Fibroblast of lung (primary cell): ENCODE results near the gene PPP4R2. TPM values are rescaled to one million over a fixed set of nuclear protein-coding genes. Genes with fewer than 3 reads are reported as not detected.

Source experiments
- DNase-seq, 2 donors: peaks; one replicate each; pipeline versions ENCODE4 v3.0.0 to v3.0.0-alpha.2; 2010; ENCODE audit warnings: low read depth in 2 of 2
- H2AFZ ChIP-seq: 2 replicates; pipeline ENCODE4 v1.5.1; 2012; ENCODE audit warnings: low read length, control low read depth, inconsistent platforms
- H3K27ac ChIP-seq: 2 replicates; pipeline ENCODE4 v1.5.1; 2011; ENCODE audit warnings: low read length, control low read depth; ENCODE audit not compliant: insufficient read depth
- H3K27me3 ChIP-seq: 2 replicates; pipeline ENCODE4 v1.5.1; 2011; ENCODE audit warnings: mild to moderate bottlenecking, low read length; ENCODE audit not compliant: control insufficient read depth, insufficient read depth
- H3K36me3 ChIP-seq: 2 replicates; pipeline ENCODE4 v1.5.1; 2011; ENCODE audit warnings: low read length; ENCODE audit not compliant: control insufficient read depth, insufficient read depth
- H3K4me1 ChIP-seq: 2 replicates; pipeline ENCODE4 v1.5.1; 2011; ENCODE audit warnings: low read length; ENCODE audit not compliant: control insufficient read depth, insufficient read depth; ENCODE audit errors: extremely low read depth
- H3K4me2 ChIP-seq: 2 replicates; pipeline ENCODE4 v1.5.1; 2011; ENCODE audit warnings: low read length, control low read depth; ENCODE audit not compliant: insufficient read depth; ENCODE audit errors: extremely low read depth
- H3K4me3 ChIP-seq, 4 experiments: fragments of 200-600 bp in 1 of 4; sonication (generic) in 1 of 4; replicated peaks in 1 of 4; 2 replicates each; pipeline ENCODE4 v1.5.1; 2011 to 2016; ENCODE audit warnings: low read length in 4 of 4, low read depth in 3 of 4, mild to moderate bottlenecking in 3 of 4, control low read depth in 2 of 4, inconsistent platforms in 1 of 4, mixed read lengths in 1 of 4; ENCODE audit not compliant: insufficient read depth in 1 of 4; ENCODE audit errors: control extremely low read depth in 1 of 4
- H3K79me2 ChIP-seq: 2 replicates; pipeline ENCODE4 v1.5.1; 2012; ENCODE audit warnings: mild to moderate bottlenecking, low read length, inconsistent platforms; ENCODE audit not compliant: control insufficient read depth, insufficient read depth
- H3K9ac ChIP-seq: 2 replicates; pipeline ENCODE4 v1.5.1; 2011; ENCODE audit warnings: mild to moderate bottlenecking, low read length, control low read depth; ENCODE audit not compliant: insufficient read depth
- H3K9me3 ChIP-seq: 2 replicates; pipeline ENCODE4 v1.5.1; 2012; ENCODE audit warnings: low read depth, low read length; ENCODE audit not compliant: control insufficient read depth, insufficient read depth
- H4K20me1 ChIP-seq: 2 replicates; pipeline ENCODE4 v1.5.1; 2011; ENCODE audit warnings: low read length; ENCODE audit not compliant: control insufficient read depth, insufficient read depth; ENCODE audit errors: extremely low read depth
- CTCF ChIP-seq, 2 donors: IDR thresholded peaks in 1 of 2; conservative IDR thresholded peaks in 1 of 2; 1 replicate in 1 of 2; 2 replicates in 1 of 2; pipeline ENCODE4 v1.5.1; 2011 to 2012; ENCODE audit warnings: low read length in 2 of 2, control low read depth in 1 of 2, inconsistent platforms in 1 of 2, low read depth in 1 of 2, mild to moderate bottlenecking in 1 of 2
- EZH2 ChIP-seq: IDR thresholded peaks from 2 replicates; pipeline ENCODE4 v1.5.1; 2012; ENCODE audit warnings: low read length, control low read depth, mild to moderate bottlenecking; ENCODE audit errors: missing control alignments
- polyA plus RNA-seq, 2 donors: library from polyadenylated mRNA; depleted of rRNA in 1 of 2; stranded (reverse) in 1 of 2; unstranded in 1 of 2; fragments of >200 nt; gene quantifications; 2 replicates each; pipeline ENCODE4 v1.2.1, GENCODE V29; 2011 to 2012; ENCODE audit warnings: missing spikeins in 1 of 2
- total RNA-seq: library from RNA; depleted of rRNA; stranded (reverse); fragments of >200 nt; gene quantifications from 2 replicates; pipeline ENCODE4 v1.2.1, GENCODE V29; 2014

The PPP4R2 gene
- total and polyA plus RNA-seq, 2 donors (not counting 1 experiment from before 2014, with no cell fraction given), result 35.5 to 65.6 TPM

GRCh38 chr3:72993391-72993790 is 3.2 kb upstream of the PPP4R2 start:
- peaks cover 3% of the 10 kb centered on the region for H4K20me1 ChIP-seq
- peaks cover 15% of the 10 kb centered on the region for H3K79me2 ChIP-seq
- H3K27ac ChIP-seq, result no peak overlapping the region
- TF ChIP-seq EZH2 (no peak), CTCF (conservative IDR thresholded peaks at IDR 0.05 in 1 of 2, IDR thresholded peaks at IDR 0.05 in 1 of 2; ENCODE audit: low read depth in 1 of 2, low read length in 2 of 2) (no peak)
- H3K4me3 ChIP-seq, result no peak overlapping the region
- no peak overlapping the region for H3K4me2 ChIP-seq
- H3K4me1 ChIP-seq, result peaks cover 2% of the 10 kb centered on the region
- no peak for DNase-seq
- no peaks in the 10 kb centered on the region for H3K27me3 ChIP-seq
- no peak overlapping the region for H3K9ac ChIP-seq
- H3K9me3 ChIP-seq, result no peaks in the 10 kb centered on the region
- H3K36me3 ChIP-seq, result no peaks in the 10 kb centered on the region
- no peak overlapping the region for H2AFZ ChIP-seq

GRCh38 chr3:72995337-72995736 is 1.3 kb upstream of the PPP4R2 start:
- Histone ChIP-seq H3K4me1 (peaks cover 2% of the 10 kb centered on the region), H4K20me1 (peaks cover 7% of the 10 kb centered on the region)
- TF ChIP-seq EZH2, result no peak
- TF ChIP-seq CTCF (conservative IDR thresholded peaks at IDR 0.05 in 1 of 2, IDR thresholded peaks at IDR 0.05 in 1 of 2; ENCODE audit: low read depth in 1 of 2, low read length in 2 of 2), result no peak

GRCh38 chr3:72996121-72996472 is 514 bp upstream of the PPP4R2 start:
- Histone ChIP-seq H3K27me3 (no peaks in the 10 kb centered on the region), H3K79me2 (peaks cover 42% of the 10 kb centered on the region), H3K4me1 (peaks cover 2% of the 10 kb centered on the region), H4K20me1 (peaks cover 11% of the 10 kb centered on the region), H3K9me3 (no peaks in the 10 kb centered on the region), H3K27ac (peak overlapping the region; percentile 82), H3K9ac (peak overlapping the region; percentile 92), H3K4me2 (peak overlapping the region; percentile 59), H3K4me3 (peak overlapping the region; percentile 18 to 88 (median 37)), H2AFZ (peak overlapping the region; percentile 97), H3K36me3 (peaks cover 3% of the 10 kb centered on the region)
- TF ChIP-seq EZH2 (no peak), CTCF (conservative IDR thresholded peaks at IDR 0.05 in 1 of 2, IDR thresholded peaks at IDR 0.05 in 1 of 2; ENCODE audit: low read depth in 1 of 2, low read length in 2 of 2) (no peak)
- DNase-seq, result no peak

More at GRCh38 chr3:72995337-72995736, 1.3 kb upstream of the PPP4R2 start:
- H2AFZ ChIP-seq, result no peak overlapping the region
- no peak overlapping the region for H3K4me3 ChIP-seq
- peaks cover 3% of the 10 kb centered on the region for H3K36me3 ChIP-seq
- H3K79me2 ChIP-seq, result peaks cover 34% of the 10 kb centered on the region
- no peak overlapping the region for H3K27ac ChIP-seq
- no peak for DNase-seq
- H3K4me2 ChIP-seq, result no peak overlapping the region
- no peak overlapping the region for H3K9ac ChIP-seq
- H3K27me3 ChIP-seq, result no peaks in the 10 kb centered on the region
- H3K9me3 ChIP-seq, result no peaks in the 10 kb centered on the region
